WI38 (cell line): Measurements from ENCODE around the gene COL6A3.

Experiments
- H3K4me3 ChIP-seq: 2 replicates; pipeline ENCODE4 v1.5.1; 2011; ENCODE audit warnings: low read depth, mild to moderate bottlenecking, control low read depth, low read length
- CTCF ChIP-seq: IDR thresholded peaks from 2 replicates; pipeline ENCODE4 v1.5.1; 2012; ENCODE audit warnings: low read depth, mild to moderate bottlenecking, control low read depth, low read length

Gene COL6A3

GRCh38 chr2:237431837-237432236 lies 17.9 kb upstream of the COL6A3 start:
- H3K4me3 ChIP-seq: no peak overlapping the region
- TF ChIP-seq CTCF: no peak

- H3K4me3 ChIP-seq: no peak overlapping the region
- TF ChIP-seq CTCF: no peak
Measured at GRCh38 chr2:237431372-237431771, 17.4 kb upstream of the COL6A3 start.

GRCh38 chr2:237430861-237431260 lies 16.9 kb upstream of the COL6A3 start:
- no peak for TF ChIP-seq CTCF
- H3K4me3 ChIP-seq: no peak overlapping the region

GRCh38 chr2:237429753-237430152 lies 15.8 kb upstream of the COL6A3 start:
- no peak for TF ChIP-seq CTCF
- no peak overlapping the region for H3K4me3 ChIP-seq

DNA sequence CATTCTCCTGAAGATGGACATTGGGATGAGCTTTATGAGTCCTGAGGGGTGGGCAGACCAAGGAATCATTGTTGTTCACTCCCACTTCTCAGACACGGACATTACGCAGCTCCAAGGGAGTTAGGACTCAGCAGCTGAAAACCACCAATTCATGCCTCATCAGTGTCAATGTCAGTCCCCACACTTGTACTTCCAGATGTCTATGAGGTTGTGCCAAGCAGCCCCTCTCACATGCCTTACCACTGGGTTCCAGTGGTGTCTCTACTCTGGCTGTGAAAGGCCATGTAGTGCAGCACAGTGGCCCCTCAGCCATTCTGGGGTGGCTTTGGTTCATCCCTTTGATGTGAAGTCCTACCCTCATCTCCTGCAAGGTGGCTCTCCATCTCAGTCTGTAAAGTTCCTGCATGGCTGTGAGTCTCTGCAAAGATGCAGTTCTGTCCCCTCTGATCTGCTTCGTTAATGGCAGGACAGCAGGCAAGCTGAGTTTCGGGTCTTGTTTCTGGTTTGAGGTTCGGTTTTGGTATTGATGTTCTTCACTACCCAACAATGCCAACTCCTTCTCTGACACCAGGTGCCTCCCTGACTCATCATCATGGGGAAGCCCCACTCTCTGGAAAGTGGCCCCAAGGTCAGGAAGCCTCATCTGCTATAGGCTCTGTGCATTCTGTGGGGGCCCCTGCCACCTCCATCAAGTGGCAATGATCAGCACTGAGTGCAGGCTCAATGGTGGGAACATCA lies 14.0 kb upstream of the COL6A3 start:
- TF ChIP-seq CTCF: no peak
- no peak overlapping the region for H3K4me3 ChIP-seq

GRCh38 chr2:237426517-237426916 lies 12.6 kb upstream of the COL6A3 start:
- no peak overlapping the region for H3K4me3 ChIP-seq
- no peak for TF ChIP-seq CTCF

DNA sequence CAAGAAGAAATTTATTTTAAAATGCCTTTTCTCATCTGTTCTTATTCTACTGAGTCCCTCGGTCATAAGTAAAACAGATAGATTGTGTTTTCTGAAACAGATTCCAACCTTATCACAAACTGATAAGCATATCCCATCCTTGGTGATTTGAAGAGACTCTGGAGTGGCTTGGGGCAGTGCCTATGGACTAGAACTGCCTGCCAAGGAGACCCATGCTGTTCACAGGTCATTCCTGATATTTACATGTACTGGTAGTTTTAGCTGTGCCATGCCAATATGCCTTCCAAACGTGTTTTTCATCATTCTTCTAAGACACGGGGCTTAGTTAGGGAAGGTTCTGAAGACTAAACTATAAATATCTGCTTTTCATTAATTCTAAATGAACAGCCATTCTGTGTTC lies 11.4 kb upstream of the COL6A3 start:
- no peak overlapping the region for H3K4me3 ChIP-seq
- TF ChIP-seq CTCF: no peak
